HEK293 (cell line): ENCODE results near the gene NFAT5.

Source experiments
- CTCF ChIA-PET: fragments of 350-600 bp; formaldehyde crosslinking; extraction: SDS; loops from one replicate; lab custom pipeline; 2021; ENCODE audit warnings: antibody characterized with exemption; lab: Yijun Ruan, JAX
- POLR2A ChIA-PET: fragments of 300-600 bp; formaldehyde crosslinking; extraction: SDS; loops from one replicate; lab custom pipeline; 2020; ENCODE audit warnings: antibody characterized with exemption, inconsistent platforms; lab: Yijun Ruan, JAX
- H3K27ac ChIP-seq: fragments of 200-500 bp; sonication (Bioruptor generic); 2 replicates; pipeline ENCODE4 v1.5.1; 2014; ENCODE audit warnings: low read depth, low read length, control low read depth, inconsistent platforms; ENCODE audit errors: extremely low read depth
- H3K36me3 ChIP-seq, 2 experiments: fragments of 200-500 bp in 1 of 2; sonication (Bioruptor generic) in 1 of 2; 1 replicate in 1 of 2; 2 replicates in 1 of 2; pipeline ENCODE4 v1.5.1; 2014 to 2017; ENCODE audit warnings: inconsistent platforms in 2 of 2, low read length in 2 of 2; ENCODE audit not compliant: control insufficient read depth in 2 of 2, insufficient read depth in 1 of 2
- H3K4me1 ChIP-seq: fragments of 200-500 bp; sonication (Bioruptor generic); 2 replicates; pipeline ENCODE4 v1.5.1; 2014; ENCODE audit warnings: mild to moderate bottlenecking, low read length, inconsistent platforms; ENCODE audit not compliant: control insufficient read depth, insufficient read depth
- H3K4me3 ChIP-seq: 2 replicates; pipeline ENCODE4 v1.5.1; 2011; ENCODE audit warnings: low read depth, mild to moderate bottlenecking, control low read depth, low read length, moderate library complexity
- H3K9me3 ChIP-seq: fragments of 200-500 bp; sonication (Bioruptor generic); 2 replicates; pipeline ENCODE4 v1.5.1; 2014; ENCODE audit warnings: low read depth, low read length, inconsistent platforms; ENCODE audit not compliant: control insufficient read depth, insufficient read depth
- IKZF3 ChIP-seq: fragments of 450-650 bp; IDR thresholded peaks from 2 replicates; pipeline ENCODE4 v1.5.0; 2018; ENCODE audit warnings: missing biosample characterization, mild to moderate bottlenecking, missing genetic modification characterization, moderate library complexity
- OVOL3 ChIP-seq: fragments of 450-650 bp; formaldehyde crosslinking; IDR thresholded peaks from 2 replicates; pipeline ENCODE4 v1.5.1; 2016; ENCODE audit warnings: missing biosample characterization, missing genetic modification characterization
- SETDB1 ChIP-seq: IDR thresholded peaks from one replicate; pipeline ENCODE4 v1.6.1; 2017; ENCODE audit warnings: mild to moderate bottlenecking, low read length, moderate library complexity, mixed read lengths; ENCODE audit not compliant: insufficient read length
- SP2 ChIP-seq: fragments of 450-650 bp; formaldehyde crosslinking; IDR thresholded peaks from 2 replicates; pipeline ENCODE4 v1.5.1; 2016; ENCODE audit warnings: missing biosample characterization, missing genetic modification characterization
- SP3 ChIP-seq: fragments of 450-650 bp; formaldehyde crosslinking; IDR thresholded peaks from 2 replicates; pipeline ENCODE4 v1.5.1; 2016; ENCODE audit warnings: missing biosample characterization, missing genetic modification characterization
- ZBTB17 ChIP-seq: fragments of 450-650 bp; formaldehyde crosslinking; IDR thresholded peaks from 2 replicates; pipeline ENCODE4 v1.5.1; 2016; ENCODE audit warnings: missing biosample characterization, missing genetic modification characterization
- ZNF133 ChIP-seq: fragments of 450-650 bp; formaldehyde crosslinking; IDR thresholded peaks from 2 replicates; pipeline ENCODE4 v1.5.1; 2016; ENCODE audit warnings: missing biosample characterization, missing genetic modification characterization
- ZNF19 ChIP-seq: fragments of 450-650 bp; formaldehyde crosslinking; IDR thresholded peaks from 2 replicates; pipeline ENCODE4; 2016; ENCODE audit warnings: missing biosample characterization, missing genetic modification characterization, low read depth
- ZNF223 ChIP-seq: fragments of 450-650 bp; formaldehyde crosslinking; IDR thresholded peaks from 2 replicates; pipeline ENCODE4 v1.5.1; 2016; ENCODE audit warnings: missing biosample characterization, missing genetic modification characterization
- ZNF248 ChIP-seq: fragments of 450-650 bp; formaldehyde crosslinking; IDR thresholded peaks from 2 replicates; pipeline ENCODE4 v1.5.1; 2017; ENCODE audit warnings: missing biosample characterization, missing genetic modification characterization
- ZNF266 ChIP-seq: fragments of 450-650 bp; formaldehyde crosslinking; IDR thresholded peaks from 2 replicates; pipeline ENCODE4 v1.5.1; 2016; ENCODE audit warnings: missing biosample characterization, missing genetic modification characterization, low read depth
- ZNF274 ChIP-seq, 2 experiments: fragments of 200-500 bp in 1 of 2; fragments of 450-650 bp in 1 of 2; sonication (Bioruptor generic) in 1 of 2; formaldehyde crosslinking in 1 of 2; IDR thresholded peaks; 2 replicates each; pipeline versions ENCODE4 v1.5.1 to v1.6.1; 2014 to 2016; ENCODE audit warnings: borderline replicate concordance in 1 of 2, inconsistent platforms in 1 of 2, low read length in 1 of 2, missing biosample characterization in 1 of 2, missing genetic modification characterization in 1 of 2
- ZNF324 ChIP-seq: fragments of 450-650 bp; formaldehyde crosslinking; IDR thresholded peaks from 2 replicates; pipeline ENCODE4 v1.5.1; 2016; ENCODE audit warnings: missing biosample characterization, missing genetic modification characterization
- ZNF341 ChIP-seq: fragments of 450-650 bp; formaldehyde crosslinking; IDR thresholded peaks from 2 replicates; pipeline ENCODE4; 2016; ENCODE audit warnings: low read depth, missing biosample characterization, missing genetic modification characterization
- ZNF600 ChIP-seq: fragments of 450-650 bp; formaldehyde crosslinking; IDR thresholded peaks from 2 replicates; pipeline ENCODE4 v1.5.1; 2016; ENCODE audit warnings: missing biosample characterization, missing genetic modification characterization
- ZNF621 ChIP-seq: fragments of 450-650 bp; formaldehyde crosslinking; IDR thresholded peaks from 2 replicates; pipeline ENCODE4 v1.5.1; 2017; ENCODE audit warnings: missing biosample characterization, missing genetic modification characterization
- ZNF654 ChIP-seq: fragments of 450-650 bp; formaldehyde crosslinking; IDR thresholded peaks from 2 replicates; pipeline ENCODE4 v1.5.1; 2016; ENCODE audit warnings: low read depth, missing biosample characterization, missing genetic modification characterization
- ZNF76 ChIP-seq: fragments of 450-650 bp; formaldehyde crosslinking; IDR thresholded peaks from 2 replicates; pipeline ENCODE4; 2016; ENCODE audit warnings: low read depth, missing biosample characterization, missing genetic modification characterization, borderline replicate concordance
- ZNF785 ChIP-seq: fragments of 450-650 bp; formaldehyde crosslinking; IDR thresholded peaks from 2 replicates; pipeline ENCODE4 v1.5.1; 2016; ENCODE audit warnings: missing biosample characterization, missing genetic modification characterization
- ZNF792 ChIP-seq: fragments of 450-650 bp; formaldehyde crosslinking; IDR thresholded peaks from 2 replicates; pipeline ENCODE4 v1.5.1; 2016; ENCODE audit warnings: missing biosample characterization, missing genetic modification characterization
- ZSCAN30 ChIP-seq: fragments of 450-650 bp; IDR thresholded peaks from 2 replicates; pipeline ENCODE4 v1.5.1; 2018; ENCODE audit warnings: missing biosample characterization, mild to moderate bottlenecking, missing genetic modification characterization, moderate library complexity
- TF ChIP-seq, protein P1 (sequence below): fragments of 450-650 bp; formaldehyde crosslinking; IDR thresholded peaks from 2 replicates; pipeline ENCODE4; 2016; ENCODE audit warnings: missing biosample characterization, missing genetic modification characterization
- TF ChIP-seq, protein P2 (sequence below): fragments of 450-650 bp; formaldehyde crosslinking; IDR thresholded peaks from 2 replicates; pipeline ENCODE4 v1.5.1; 2016; ENCODE audit warnings: missing biosample characterization, missing genetic modification characterization
- TF ChIP-seq, protein P3 (sequence below): fragments of 450-650 bp; formaldehyde crosslinking; IDR thresholded peaks from 2 replicates; pipeline ENCODE4 v1.5.1; 2016; ENCODE audit warnings: missing biosample characterization, missing genetic modification characterization
- TF ChIP-seq, protein P4 (sequence below): sonication (generic); formaldehyde crosslinking; IDR thresholded peaks from 2 replicates; pipeline ENCODE4 v1.8.1; 2022; ENCODE audit warnings: mild to moderate bottlenecking, moderate library complexity, missing genetic modification reagents
- TF ChIP-seq, protein P5 (sequence below): fragments of 450-650 bp; formaldehyde crosslinking; IDR thresholded peaks from 2 replicates; pipeline ENCODE4 v1.5.0; 2017; ENCODE audit warnings: missing biosample characterization, missing genetic modification characterization, borderline replicate concordance

Gene NFAT5

DNA sequence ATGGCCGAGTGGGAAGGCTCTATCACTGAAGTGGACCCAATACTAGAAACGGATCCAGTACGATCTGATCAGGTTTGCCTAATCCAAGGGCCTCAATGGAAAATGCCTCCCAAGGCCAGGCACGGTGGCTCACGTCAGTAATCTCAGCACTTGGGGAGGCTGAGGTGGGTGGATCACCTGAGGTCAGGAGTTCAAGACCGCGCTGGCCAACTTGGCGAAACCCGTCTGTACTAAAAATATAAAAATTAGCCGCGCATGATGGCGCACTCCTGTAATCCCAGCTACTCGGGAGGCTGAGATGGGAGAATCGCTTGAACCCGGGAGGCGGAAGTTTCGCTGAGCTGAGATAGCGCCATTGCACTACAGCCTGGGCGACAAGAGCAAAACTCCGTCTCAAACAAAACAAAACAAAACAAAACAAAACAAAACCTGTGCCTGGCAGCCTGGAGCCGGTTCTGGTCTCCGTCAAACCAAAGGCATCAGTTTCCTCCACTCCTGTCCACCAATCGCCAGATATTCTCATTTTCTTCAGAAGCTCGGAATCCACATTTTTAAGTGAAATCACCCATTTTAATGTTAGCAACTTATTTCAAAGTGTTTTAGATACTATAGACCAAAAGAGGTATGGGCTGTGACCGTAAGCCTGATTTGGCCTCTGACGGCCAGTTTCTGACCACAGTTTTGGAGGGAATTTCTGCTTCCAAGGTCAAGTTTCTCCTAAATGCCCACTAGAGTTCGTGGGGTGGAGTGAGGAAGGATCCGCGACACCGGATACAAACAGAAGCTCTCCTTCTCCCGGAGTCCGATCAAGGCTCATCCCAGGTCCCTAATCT lies 159.9 kb downstream of the NFAT5 start (continued):
- TF ChIP-seq, protein P1, sequence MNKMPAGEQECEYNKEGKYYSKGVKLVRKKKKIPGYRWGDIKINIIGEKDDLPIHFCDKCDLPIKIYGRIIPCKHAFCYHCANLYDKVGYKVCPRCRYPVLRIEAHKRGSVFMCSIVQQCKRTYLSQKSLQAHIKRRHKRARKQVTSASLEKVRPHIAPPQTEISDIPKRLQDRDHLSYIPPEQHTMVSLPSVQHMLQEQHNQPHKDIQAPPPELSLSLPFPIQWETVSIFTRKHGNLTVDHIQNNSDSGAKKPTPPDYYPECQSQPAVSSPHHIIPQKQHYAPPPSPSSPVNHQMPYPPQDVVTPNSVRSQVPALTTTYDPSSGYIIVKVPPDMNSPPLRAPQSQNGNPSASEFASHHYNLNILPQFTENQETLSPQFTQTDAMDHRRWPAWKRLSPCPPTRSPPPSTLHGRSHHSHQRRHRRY: no peak
- TF ChIP-seq, protein P2, sequence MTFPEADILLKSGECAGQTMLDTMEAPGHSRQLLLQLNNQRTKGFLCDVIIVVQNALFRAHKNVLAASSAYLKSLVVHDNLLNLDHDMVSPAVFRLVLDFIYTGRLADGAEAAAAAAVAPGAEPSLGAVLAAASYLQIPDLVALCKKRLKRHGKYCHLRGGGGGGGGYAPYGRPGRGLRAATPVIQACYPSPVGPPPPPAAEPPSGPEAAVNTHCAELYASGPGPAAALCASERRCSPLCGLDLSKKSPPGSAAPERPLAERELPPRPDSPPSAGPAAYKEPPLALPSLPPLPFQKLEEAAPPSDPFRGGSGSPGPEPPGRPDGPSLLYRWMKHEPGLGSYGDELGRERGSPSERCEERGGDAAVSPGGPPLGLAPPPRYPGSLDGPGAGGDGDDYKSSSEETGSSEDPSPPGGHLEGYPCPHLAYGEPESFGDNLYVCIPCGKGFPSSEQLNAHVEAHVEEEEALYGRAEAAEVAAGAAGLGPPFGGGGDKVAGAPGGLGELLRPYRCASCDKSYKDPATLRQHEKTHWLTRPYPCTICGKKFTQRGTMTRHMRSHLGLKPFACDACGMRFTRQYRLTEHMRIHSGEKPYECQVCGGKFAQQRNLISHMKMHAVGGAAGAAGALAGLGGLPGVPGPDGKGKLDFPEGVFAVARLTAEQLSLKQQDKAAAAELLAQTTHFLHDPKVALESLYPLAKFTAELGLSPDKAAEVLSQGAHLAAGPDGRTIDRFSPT (tag by site-specific recombination): no peak
- TF ChIP-seq IKZF3 (tag by site-specific recombination): no peak
- TF ChIP-seq SETDB1: no peak
- TF ChIP-seq ZNF274 (IDR thresholded peaks at IDR 0.05; ENCODE audit: low read length): no peak
- no peak for TF ChIP-seq ZNF274 (tag by site-specific recombination; IDR thresholded peaks at IDR 0.05; ENCODE audit: borderline replicate concordance)

DNA sequence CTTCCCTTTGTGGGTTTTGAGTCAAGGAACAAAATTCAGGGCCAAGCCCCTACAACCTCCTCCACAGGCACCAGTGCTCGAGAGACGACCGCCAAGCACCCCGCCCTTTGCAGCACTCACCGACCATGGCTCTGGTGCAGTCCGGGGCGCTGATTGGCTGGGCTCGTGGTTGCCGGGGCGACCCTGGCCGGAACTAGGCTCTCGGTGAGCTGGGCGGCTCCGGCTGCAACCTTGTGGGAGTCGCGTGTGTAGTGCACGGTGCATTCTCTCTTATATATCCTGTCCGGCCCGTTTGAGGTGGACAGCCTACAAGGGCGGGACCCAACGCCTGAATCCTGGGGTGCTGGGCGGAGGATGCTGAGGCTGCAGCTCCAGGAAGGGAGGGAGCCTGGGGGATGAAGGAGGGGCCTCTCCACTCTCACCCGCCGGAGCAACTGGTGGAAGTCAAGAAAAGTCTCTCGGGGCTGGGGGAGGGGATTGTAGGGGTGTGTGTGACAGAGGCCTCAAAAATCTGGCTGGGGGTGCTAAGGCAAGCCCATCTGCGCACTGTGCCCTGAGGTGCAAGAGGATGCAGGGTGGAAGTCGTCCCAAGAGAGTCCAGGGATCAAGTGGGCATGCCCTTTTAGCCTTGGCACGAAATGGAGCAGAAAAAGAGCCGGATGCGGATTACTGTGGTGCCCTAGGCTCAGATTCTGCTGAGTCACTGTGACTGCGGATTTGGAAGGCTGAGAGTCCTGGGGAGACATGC lies 160.7 kb downstream of the NFAT5 start, which contains the start of gene NQO1:
TSS of gene NQO1 (minus strand) at position 248 of the 748 bp plus-strand sequence. CDS start at position 127, 121 bp downstream.
- peak within 1 kb of the TSS; percentile 46 for H3K4me3 ChIP-seq
- POLR2A ChIA-PET: interaction anchor here (0.6 to 2.2 kb wide), 4 partner anchors 11 to 259 kb away, joined by 3 to 10 read pairs (median 6); partner anchors contain the start of gene NOB1
- peak within 1 kb of the TSS; percentile 13; the same call in 1 of the 2 replicates for H3K27ac ChIP-seq
- CTCF ChIA-PET: interaction anchor here (2.5 kb wide), 1 partner anchor 27 kb away, joined by 6 read pairs; the partner anchor contains the start of gene NOB1
- no peaks in the 10 kb centered on the region; the same call in 1 of the 2 replicates for H3K4me1 ChIP-seq
- no peaks in the 10 kb centered on the region for H3K9me3 ChIP-seq
- no peaks in the 10 kb centered on the region for H3K36me3 ChIP-seq
- TF ChIP-seq, protein P3, sequence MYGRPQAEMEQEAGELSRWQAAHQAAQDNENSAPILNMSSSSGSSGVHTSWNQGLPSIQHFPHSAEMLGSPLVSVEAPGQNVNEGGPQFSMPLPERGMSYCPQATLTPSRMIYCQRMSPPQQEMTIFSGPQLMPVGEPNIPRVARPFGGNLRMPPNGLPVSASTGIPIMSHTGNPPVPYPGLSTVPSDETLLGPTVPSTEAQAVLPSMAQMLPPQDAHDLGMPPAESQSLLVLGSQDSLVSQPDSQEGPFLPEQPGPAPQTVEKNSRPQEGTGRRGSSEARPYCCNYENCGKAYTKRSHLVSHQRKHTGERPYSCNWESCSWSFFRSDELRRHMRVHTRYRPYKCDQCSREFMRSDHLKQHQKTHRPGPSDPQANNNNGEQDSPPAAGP (tag by site-specific recombination): 0 out of 2 replicates have a peak, but pooled peaks have one; percentile 33
- TF ChIP-seq OVOL3 (tag by site-specific recombination): no peak
- TF ChIP-seq ZNF19 (tag by site-specific recombination): no peak
- no peak for TF ChIP-seq ZNF133 (tag by site-specific recombination)
- TF ChIP-seq ZNF266 (tag by site-specific recombination): no peak
- TF ChIP-seq SP3 (tag by site-specific recombination): peak; percentile 69
- peak; percentile 70 for TF ChIP-seq ZBTB17 (tag by site-specific recombination)
- no peak for TF ChIP-seq ZNF248
- no peak for TF ChIP-seq ZNF792 (tag by site-specific recombination)
- TF ChIP-seq ZSCAN30: 0 out of 2 replicates have a peak, but pooled peaks have one; percentile 21
- TF ChIP-seq, protein P4, sequence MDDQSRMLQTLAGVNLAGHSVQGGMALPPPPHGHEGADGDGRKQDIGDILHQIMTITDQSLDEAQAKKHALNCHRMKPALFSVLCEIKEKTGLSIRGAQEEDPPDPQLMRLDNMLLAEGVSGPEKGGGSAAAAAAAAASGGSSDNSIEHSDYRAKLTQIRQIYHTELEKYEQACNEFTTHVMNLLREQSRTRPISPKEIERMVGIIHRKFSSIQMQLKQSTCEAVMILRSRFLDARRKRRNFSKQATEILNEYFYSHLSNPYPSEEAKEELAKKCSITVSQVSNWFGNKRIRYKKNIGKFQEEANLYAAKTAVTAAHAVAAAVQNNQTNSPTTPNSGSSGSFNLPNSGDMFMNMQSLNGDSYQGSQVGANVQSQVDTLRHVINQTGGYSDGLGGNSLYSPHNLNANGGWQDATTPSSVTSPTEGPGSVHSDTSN (CRISPR knock-in tag): no peak
- TF ChIP-seq, protein P5, sequence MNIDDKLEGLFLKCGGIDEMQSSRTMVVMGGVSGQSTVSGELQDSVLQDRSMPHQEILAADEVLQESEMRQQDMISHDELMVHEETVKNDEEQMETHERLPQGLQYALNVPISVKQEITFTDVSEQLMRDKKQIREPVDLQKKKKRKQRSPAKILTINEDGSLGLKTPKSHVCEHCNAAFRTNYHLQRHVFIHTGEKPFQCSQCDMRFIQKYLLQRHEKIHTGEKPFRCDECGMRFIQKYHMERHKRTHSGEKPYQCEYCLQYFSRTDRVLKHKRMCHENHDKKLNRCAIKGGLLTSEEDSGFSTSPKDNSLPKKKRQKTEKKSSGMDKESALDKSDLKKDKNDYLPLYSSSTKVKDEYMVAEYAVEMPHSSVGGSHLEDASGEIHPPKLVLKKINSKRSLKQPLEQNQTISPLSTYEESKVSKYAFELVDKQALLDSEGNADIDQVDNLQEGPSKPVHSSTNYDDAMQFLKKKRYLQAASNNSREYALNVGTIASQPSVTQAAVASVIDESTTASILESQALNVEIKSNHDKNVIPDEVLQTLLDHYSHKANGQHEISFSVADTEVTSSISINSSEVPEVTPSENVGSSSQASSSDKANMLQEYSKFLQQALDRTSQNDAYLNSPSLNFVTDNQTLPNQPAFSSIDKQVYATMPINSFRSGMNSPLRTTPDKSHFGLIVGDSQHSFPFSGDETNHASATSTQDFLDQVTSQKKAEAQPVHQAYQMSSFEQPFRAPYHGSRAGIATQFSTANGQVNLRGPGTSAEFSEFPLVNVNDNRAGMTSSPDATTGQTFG: 0 out of 2 replicates have a peak, but pooled peaks have one; percentile 25
- 0 out of 2 replicates have a peak, but pooled peaks have one; percentile 9 for TF ChIP-seq IKZF3 (tag by site-specific recombination)
- no peak for TF ChIP-seq ZNF785 (tag by site-specific recombination)
- TF ChIP-seq ZNF600 (tag by site-specific recombination): no peak; the same call in 1 of the 2 replicates
- TF ChIP-seq ZNF324: no peak
- TF ChIP-seq ZNF621 (tag by site-specific recombination): no peak
- no peak for TF ChIP-seq ZNF223
- TF ChIP-seq ZNF76 (tag by site-specific recombination): no peak
- no peak for TF ChIP-seq ZNF654 (tag by site-specific recombination)
- peak; percentile 90 for TF ChIP-seq SP2 (tag by site-specific recombination)
- TF ChIP-seq ZNF341 (tag by site-specific recombination): 0 out of 2 replicates have a peak, but pooled peaks have one; percentile 9
